ENCODE results near the gene ADCK2.

Gene ADCK2

DNA sequence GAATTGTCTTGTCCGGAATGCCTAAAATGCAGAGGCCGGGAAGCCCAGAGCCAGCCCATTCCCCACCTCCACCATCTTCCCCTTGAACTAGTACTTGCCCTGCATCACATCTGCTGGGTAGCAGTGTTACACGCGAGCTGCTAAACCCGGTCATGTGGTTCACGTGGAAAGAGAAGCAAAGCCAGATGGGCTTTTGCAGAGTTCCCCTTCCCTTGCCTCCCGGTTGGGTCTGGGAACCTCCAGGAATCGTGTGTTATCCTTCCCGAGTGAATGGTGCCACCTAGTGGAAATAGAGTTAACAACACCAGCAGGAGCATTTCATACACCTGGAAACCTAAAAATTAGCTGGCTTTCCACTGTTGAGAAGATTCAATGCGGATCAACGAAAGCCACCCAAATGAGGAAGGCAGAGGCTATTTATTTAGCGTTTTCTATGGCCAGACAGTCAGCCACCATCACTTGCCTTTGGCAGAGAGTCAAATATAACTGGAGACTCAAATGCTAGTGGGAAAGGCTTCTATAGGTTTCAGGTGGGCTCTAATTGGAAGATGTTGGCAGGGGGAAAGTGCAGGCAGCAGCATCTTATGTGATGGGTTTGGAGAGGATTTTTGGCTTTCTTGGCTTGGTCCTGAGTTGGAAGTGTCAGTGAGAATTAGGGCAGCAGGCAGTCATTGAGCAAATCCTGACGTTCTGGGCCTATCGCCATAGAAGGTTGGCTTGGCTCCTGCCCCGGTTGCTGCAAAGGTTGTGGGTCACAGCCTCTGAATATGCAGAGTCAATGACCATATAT is 19.2 kb upstream of the ADCK2 start:
- TF ChIP-seq CTCF (conservative IDR thresholded peaks at IDR 0.05) (peak; percentile 97), ZFX (IDR thresholded peaks at IDR 0.05) (no peak)
- H3K27ac ChIP-seq = no peak overlapping the region

DNA sequence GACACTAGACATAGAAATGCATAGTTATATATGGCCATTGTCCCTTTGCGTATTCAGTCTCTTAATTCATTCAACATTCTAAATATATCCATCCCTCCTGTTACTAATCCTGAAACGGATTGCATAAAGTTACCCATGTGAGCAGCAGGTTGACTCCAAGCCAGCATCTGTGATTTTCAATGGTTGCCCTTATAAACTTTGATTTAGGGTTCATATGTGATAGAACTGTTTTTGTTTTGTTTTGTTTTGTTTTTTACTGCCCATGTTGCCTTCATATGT is 18.7 kb upstream of the ADCK2 start:
- H3K27ac ChIP-seq = no peak overlapping the region
- no peak for TF ChIP-seq CTCF (conservative IDR thresholded peaks at IDR 0.05)
- TF ChIP-seq ZFX (IDR thresholded peaks at IDR 0.05) = no peak

DNA sequence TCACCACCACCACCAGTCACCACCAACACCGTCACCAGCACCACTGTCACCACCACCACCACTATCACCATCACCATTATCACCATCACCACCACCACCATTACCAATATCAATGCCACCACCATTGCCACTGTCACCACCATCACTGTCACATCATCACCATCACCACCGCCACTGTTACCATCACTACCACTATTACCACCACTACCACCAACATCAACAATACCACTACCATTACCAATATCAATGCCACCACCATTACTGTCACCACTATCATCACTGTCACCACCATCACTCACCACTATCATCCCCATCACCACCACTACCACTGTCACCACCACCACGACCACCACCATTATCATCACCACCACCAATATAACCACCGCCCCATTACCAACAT is 18.1 kb upstream of the ADCK2 start:
- no peak overlapping the region for H3K27ac ChIP-seq
- no peak for TF ChIP-seq ZFX (IDR thresholded peaks at IDR 0.05)
- no peak for TF ChIP-seq CTCF (conservative IDR thresholded peaks at IDR 0.05)

DNA sequence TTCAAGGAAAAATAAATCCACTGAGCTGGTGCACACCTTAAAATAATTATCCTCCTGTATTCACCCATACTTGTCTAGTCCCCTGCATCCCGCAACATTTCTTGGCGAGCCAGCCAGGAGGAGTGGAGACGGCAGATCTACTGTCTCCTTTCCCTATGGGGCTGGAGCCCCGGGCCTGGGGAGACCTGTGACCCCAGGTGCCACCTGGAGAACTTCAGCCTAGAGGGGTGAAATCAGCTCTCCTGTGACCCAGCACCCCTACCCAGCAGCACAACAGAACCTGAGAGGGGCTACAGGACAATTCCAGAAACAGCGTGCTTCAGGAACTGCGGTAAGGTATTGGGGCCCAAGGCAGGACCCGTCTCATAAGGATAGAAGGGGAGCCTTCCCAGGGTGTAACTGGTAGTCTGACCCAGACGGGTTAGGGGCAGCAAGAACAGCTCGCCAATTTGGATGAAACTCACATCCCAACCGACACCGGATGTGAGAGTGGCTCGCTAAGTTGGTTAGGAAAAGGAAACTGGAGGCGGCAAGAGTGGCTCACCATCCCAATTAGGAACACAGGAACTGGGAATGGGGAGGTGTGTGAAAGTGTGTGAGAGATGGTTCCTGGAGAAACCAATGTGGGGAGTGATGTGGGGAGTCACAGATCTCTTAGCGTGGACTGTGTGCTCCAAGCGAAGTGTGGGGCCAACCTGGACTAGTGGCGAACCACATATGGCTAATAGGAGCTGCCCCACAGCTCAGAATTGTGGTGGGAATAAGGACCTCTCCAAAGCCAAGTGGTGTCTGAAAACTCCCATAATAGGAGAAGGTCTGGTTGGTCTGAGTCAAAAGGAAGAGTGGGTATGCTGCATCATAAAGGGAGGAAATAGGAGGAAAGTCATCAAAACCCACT is 17.0 kb upstream of the ADCK2 start:
- H3K27ac ChIP-seq = peak overlapping the region; percentile 57
- TF ChIP-seq ZFX (IDR thresholded peaks at IDR 0.05) (no peak), CTCF (conservative IDR thresholded peaks at IDR 0.05) (no peak)

DNA sequence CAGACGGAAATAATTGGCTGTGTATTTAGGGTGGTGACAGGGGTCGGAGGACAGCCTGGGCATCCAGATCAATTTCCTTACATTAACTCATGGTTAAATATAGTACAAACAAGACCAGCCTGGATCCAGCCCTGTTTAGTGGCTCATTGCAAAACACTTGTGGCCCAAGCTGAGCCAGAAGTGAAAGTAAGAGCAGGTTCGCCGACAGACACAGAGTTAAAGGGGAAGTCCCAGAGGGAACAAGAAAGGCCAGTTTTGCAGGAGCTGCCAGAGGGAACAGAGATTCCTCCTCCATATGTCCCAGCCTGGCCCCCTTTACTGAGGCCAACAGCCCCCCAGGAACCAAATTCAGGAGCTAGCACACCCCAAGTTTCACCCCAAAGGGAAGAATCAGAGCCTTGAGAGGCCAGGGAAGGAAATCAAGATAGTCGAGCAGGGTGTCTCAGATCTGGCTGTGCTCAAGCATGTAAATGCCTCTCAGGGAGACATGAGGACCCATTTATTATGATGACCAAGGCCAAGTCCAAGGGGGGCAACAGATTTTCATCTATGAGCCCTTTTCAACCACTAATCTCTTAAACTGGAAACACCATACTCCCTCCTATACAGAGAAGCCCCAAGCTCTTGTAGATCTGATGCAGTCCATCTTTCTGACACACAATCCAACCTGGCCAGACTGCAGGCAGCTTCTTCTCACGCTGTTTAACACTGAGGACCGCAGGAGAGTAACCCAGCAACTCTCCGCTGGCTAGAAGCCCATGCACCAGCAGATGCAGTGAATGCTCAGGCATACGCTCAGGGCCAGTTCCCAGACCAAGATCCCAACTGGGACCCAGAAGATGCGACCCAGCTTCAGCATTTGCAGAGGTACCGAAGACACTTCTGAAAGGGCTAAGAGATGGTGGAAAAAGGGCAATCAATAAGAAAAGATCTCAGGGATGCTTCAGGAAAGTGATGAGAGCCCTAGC is 15.9 kb upstream of the ADCK2 start:
- TF ChIP-seq ZFX (IDR thresholded peaks at IDR 0.05) = no peak
- TF ChIP-seq CTCF (conservative IDR thresholded peaks at IDR 0.05) = no peak
- peak overlapping the region; percentile 57 for H3K27ac ChIP-seq

DNA sequence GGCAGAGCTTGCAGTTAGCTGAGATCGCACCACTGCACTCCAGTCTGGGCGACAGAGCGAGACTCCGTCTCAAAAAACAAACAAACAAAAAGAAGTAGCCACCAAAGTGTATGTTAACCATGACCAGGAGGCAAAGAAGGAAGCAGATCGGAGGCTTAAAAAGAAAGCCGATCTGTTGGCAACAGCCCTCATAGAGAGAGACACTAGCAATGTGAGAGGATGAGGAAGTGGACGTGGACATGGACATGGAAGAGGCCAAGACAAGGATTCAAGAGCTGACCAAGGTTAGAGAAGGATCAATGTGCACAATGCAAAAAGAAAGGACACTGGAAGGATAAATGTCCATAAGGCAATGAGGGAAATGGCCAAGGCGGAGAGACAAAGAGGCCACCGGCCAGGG is 14.9 kb upstream of the ADCK2 start:
- no peak for TF ChIP-seq ZFX (IDR thresholded peaks at IDR 0.05)
- TF ChIP-seq CTCF (conservative IDR thresholded peaks at IDR 0.05) = no peak
- H3K27ac ChIP-seq = no peak overlapping the region

Measured in C4-2B (cell line).